HG03378 (cell line): ENCODE data around the gene ARHGAP8.
"Not testable (repeated sequence)": the region's sequence is repeated elsewhere in the genome, so short reads cannot be mapped to it uniquely, and the experiment has no call there.

Experiments used
- ATAC-seq: cut with Tn5 transposase; IDR thresholded peaks from one replicate; pipeline ENCODE4 v1.9.1; 2021; ENCODE audit warnings: mild to moderate bottlenecking, moderate library complexity; ENCODE audit not compliant: unreplicated experiment

The ARHGAP8 gene

DNA sequence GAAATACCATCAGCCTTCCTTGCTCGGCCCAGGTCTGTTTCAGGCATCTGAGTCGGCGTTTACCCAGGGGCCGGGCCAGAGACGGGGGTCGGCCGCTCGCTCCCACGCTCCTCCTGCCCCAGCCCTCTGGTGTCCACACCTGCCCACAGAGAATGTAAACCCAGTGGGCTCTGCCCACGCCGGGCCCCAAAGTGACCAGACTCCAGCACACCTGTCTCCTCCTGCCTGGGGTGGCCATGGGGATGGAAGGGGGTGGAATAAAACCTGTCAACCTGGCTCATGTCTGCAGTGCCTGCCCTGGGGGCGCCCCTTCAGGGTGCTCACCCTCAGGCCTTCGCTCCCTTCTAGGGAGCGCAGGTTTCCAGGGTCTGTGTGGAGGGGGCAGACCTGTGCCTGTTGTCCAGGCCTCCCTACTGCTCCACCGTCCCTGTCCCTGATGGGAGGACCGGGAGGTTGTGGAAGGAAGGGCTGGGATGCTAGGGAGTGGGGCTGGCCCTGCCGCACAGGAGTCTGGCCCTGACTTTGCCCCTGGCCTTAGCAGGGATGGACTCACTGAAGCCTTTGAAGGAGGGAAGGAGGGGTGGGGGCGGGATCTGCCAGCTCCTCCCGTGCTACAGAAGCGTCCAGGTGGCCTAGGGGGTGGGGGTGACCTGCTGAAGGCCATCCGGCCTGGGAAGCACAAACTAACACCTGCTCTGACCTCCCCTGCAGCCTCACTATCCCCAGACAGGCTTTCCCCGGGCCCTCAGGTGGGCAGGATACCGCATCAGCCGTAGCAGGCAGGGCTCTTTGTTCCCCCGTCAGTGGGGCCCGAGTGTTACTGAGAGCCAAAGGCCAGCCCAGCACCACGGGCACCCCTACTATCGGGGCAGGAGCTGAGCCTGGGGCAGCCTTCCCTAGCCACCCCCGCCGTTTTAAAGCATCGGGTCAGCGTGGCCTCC, 14.7 kb upstream of the ARHGAP8 start:
- ATAC-seq, result no peak

DNA sequence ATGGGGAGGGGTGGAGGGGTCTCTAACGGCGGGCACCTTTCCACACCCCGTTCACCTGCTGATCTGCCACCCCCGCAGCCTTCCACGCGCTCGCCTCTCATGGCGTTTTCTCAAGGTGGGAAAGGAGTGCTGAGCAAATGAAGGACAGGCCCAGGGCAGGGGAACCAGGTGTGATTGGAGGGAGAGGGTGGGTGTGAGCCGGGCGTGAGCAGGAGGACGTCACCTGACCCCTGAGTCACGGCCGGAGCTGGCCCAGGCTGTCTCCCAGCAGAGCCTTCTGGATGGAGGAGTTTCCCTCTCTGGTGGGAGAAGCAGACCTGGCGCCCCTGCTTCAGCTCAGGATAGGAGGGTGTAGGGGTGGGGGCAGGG, 14.0 kb upstream of the ARHGAP8 start:
- no peak for ATAC-seq

DNA sequence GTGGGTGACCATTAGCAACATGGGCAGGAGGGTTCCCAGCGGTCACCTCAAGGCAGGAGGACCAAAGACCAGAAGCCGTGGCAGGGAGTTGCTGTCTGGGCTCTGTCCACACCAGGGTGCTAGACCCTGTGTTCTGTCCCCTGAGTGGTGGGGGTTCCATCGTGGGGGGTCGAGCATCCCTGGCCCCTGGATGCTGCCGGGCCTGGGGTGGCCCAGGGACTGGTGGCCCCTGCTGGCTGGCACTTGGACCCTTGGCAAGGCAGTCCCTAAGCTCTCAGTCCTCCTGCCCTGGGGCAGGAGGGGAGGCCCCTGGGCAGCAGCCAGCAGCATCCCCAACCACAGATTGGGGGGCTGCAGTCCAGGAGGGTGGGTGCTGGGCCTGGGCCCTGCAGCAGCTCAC, 13.4 kb upstream of the ARHGAP8 start:
- ATAC-seq, result no peak

DNA sequence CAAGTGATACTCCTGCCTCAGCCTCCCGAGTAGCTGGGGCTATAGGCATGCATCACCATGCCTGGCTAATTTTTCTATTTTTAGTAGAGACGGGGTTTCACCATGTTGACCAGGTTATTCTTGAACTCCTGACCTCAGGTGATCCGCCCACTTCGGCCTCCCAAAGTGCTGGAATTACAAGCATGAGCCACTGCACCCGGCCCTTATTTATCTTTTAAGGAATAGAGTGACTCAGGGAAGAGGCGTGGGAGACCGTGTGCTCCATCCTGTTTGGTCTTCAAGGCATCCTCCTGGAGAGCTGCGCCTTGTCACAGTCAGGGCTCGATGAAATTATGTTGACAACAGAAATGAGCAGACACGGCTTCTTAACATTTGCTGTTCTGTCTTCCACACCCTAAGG, 12.7 kb upstream of the ARHGAP8 start:
- not testable (repeated sequence) for ATAC-seq

DNA sequence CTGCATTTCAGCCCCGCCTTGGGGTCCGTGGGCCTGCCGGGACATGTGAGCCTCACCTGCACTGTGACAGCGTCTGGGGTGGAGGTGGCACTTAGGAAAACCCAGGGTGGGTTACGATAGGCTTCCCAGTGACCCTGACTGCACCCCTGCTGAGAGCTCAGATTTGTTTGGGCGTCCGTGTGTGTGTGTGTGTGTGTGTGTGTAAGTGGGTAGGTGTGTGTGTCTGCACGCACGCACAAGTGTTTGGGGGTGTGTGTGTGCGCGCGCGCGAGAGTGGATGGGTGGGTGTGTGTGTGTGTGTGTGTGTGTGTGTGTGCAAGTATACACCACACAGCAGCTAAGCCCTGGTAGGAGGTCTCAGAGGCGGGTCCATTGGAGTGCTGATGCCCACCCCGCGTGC, 12.1 kb upstream of the ARHGAP8 start:
- ATAC-seq, result no peak

DNA sequence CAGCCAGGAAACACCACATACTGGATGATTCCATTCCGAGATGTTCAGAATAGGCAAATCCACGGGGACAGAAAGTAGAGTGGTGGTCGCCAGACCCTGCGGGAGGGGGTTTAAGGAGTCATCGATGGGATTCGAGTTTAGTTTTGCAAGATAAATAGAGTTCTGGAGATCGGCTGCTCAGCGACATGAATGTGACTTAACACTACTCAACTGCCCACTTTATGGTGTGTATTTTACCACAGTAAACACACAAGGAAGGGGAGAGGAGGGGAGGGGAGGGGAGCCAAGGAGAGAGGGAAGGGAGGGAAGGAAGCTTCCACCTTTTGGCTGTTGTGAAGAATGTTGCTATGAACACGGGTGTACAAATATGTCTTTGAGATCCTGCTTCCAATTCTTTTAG, 10.4 kb upstream of the ARHGAP8 start:
- no peak for ATAC-seq

DNA sequence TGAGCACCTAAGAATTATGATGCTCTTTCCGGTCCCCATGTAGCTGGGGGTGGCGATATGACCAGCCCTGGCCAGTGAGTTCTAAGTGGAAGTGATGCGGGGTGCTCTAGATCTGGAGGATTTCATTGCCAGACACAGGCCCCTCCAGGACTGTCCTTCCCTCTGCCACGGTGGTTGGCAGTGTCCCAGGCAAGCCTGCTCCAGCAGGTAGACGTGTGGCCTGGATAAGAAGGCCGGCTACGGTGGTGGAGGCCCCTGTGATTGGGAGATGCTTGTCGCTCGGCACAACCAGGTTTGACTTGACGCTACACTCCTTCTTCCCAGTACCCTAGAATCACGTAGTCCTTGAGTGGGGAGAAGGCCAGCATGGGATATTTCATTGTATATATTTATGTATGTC, 9.1 kb upstream of the ARHGAP8 start:
- no peak for ATAC-seq

DNA sequence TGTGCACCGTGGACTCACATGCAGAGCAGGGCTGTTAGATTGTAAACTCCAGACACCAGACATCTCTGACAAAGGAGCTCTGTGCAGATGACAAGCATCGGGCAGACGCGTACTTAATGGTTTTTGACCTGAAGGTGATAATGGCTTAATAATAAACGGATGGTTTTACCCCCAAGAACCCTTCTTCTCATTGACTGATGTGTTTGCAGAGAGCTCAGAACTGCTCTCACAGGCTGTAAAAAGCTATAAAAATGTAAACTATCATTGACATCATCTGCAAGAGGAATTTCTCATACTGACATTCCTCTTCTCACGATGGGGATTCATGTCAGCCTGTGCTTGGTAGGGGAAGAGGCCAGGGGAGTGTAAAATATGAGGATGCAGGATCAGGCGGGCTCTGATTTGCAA, 8.6 kb upstream of the ARHGAP8 start:
- no peak for ATAC-seq

DNA sequence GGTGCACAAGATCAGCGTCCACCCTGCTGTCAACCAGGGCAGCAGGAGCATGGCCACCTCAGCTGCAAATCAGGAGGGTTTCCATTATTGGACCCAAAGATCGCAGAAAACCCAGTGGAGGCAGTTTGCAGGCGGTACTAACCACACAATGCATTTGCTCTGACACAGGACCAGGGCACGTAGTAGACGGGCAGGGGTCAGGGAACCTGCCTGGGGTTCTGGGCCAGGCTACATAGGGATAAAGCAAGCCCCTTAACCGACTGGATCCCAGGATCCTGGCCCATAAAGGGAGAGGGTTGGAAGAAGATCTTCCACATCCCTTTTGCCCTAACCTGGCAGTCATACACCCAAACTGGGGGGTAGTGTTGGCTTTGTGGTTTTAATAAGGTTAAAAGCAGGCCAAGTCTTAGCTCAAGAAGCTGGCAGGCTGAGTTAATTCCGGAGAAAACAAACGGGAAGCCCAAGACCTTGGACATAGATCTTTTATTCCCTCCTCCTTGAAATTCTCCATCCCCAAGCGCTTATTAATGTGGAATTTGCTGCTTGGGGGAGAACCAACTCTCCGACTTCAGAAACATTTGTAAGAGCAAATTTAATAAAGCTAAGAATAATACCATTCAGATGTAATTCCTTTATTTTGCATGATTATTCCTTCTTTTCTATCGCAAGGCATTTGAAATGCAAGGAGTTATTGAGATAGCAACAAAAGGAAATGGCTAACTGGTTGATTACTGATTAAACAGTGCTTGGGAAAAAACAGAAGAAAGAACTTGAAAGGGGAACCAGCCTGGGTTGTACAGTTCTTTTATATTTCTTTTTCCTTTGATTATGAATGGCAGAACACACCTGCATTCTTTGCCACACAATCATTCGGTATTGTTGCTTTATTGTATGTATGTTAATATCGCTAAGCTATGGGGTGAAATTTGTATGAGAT, 6.3 kb upstream of the ARHGAP8 start:
- no peak for ATAC-seq

DNA sequence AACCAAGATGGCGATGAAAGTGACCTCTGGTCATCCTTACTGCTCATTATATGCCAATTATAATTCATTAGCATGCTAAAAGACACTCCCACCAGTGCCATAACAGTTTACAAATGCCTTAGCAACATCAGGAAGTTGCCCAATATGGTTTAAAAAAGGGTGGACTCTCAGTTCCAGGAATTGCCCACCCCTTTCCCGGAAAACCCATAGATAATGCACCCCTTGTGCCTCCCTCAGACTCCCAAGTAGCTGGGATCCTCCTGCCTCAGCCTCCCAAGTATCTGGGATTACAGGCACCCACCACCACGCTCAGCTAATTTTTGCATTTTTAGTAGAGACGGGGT, 4.6 kb upstream of the ARHGAP8 start:
- ATAC-seq, result not testable (repeated sequence)

DNA sequence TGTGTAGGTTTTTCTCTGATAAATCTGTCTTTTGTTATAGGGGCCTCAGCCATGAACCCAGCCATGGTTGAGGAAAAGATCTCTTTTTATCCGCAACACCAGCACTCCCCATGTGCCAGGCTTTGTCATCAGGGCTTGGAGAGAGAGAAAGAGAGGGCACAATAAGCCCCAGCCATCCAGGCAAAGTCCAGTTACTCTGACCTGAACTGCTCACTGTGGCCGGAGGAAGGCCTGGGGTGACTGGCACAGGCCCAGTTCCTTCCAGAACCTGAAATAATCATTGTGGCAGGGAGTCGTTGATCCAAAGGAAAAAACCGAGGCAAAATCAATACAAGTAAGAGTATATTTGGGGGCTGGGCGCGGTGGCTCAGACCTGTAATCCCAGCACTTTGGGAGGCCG, 3.9 kb upstream of the ARHGAP8 start:
- no peak for ATAC-seq

DNA sequence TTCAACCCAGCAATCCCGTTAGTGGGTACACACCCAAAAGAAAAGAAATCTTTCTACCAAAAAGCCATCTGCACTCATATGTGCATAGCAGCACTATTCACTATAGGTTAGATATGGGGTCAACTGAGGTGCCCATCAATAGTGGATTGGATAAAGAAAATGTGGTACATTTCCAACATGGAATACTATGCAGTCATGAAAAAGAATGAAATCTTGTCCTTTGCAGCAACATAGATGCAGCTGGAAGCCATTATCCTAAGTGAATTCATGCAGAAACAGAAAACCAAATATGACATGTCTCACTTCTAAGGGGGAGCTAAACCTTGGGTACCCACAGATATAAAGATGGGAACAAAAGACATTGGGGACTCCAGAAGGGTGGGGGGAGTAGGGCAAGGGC, 1.9 kb upstream of the ARHGAP8 start:
- no peak for ATAC-seq

DNA sequence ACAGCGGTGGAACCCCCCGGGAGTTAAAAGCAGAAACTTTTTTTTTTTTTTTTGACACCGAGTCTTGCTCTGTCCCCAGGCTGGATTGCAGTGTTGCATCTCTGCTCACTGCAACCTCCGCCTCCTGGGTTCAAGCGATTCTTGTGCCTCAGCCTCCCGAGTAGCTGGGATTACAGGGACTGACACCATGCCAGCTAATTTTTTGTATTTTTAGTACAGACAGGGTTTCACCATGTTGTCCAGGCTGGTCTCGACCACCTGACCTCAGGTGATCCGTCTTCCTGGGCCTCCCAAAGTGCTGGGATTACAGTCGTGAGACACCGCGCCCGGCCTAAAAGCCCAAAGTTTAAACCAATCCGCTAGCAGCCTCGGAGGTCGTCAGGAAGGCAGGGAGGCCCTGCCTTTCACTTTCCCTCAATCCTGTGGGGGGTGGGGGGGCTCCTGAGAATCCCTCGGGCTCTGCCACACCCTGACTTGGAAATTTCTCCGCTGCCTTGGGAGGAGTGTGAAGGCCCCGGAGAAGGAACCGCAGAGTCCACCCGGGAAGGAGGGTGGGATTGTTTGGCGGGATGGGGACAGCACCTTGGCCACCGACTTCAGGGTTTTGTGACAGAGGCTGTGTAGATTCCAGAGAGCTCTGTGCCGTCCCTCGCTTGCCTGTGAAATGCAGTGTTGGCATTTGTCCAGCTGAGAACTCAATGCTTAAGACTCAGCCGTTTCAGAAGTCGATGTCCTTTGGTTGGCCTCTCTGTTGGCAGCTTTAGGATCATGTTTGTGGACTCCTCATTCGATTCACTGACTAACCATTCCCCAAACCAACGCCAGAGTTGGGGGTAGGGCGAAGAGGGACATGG, 1.0 kb downstream of the ARHGAP8 start:
- ATAC-seq, result no peak

DNA sequence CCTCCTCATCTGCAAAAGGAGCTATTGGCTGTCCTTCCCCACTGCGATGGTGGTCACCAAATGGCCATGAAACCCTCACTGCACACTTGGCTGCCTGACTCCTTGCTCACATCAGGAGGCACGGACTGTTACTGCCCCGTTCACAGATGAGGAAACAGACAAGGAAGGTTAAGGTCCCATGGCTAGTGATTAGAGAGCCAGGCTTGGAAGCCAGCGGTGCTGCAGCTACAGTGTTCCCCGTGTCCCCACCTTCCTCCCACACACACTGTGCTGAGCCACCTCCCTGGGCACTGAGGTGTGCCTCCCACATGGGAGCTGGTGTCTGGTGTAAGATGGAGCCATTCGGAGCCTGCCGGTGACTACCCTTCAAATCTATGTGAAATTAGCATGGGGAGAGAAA, 2.6 kb downstream of the ARHGAP8 start:
- ATAC-seq, result no peak

DNA sequence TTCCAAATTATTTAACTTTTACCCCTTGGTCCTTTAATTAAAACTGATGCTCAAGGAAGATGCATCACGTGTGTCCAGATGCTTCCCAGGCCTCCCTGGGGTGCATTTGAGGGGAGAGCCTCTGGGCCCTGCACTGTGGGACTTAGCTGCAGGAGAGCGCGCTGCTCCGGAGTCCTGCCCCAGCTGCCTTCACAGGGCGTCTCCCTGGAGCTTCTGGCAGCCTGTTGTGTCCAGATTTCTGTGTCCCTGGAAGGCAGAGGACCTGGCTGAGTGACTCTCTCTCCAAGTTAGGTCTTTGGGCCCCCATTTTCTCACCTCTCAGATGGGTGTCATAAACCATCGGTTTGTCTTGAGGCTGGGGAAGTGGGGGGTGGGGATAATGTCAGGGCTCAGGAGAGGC, 3.0 kb downstream of the ARHGAP8 start:
- ATAC-seq, result no peak

DNA sequence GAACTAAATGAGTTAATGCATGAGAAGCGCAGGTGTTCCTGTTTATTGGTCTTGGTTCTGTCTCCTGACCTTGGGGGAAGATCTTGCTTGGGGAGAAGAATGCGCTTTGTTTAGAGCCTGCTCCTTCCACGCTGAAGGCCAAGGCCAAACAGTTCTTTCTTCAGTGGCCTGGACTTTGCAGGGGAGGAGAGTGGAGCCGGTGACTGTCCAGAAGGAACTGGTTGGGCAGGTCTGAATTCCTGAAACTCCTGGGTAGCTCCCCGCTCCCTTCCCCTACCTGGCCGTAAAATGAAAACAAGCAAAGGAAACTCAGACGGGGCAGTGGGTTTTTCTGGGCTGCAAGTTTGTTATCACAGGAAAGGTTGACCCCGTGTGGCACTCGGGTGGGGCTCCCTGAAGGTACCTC, 3.6 kb downstream of the ARHGAP8 start:
- no peak for ATAC-seq

DNA sequence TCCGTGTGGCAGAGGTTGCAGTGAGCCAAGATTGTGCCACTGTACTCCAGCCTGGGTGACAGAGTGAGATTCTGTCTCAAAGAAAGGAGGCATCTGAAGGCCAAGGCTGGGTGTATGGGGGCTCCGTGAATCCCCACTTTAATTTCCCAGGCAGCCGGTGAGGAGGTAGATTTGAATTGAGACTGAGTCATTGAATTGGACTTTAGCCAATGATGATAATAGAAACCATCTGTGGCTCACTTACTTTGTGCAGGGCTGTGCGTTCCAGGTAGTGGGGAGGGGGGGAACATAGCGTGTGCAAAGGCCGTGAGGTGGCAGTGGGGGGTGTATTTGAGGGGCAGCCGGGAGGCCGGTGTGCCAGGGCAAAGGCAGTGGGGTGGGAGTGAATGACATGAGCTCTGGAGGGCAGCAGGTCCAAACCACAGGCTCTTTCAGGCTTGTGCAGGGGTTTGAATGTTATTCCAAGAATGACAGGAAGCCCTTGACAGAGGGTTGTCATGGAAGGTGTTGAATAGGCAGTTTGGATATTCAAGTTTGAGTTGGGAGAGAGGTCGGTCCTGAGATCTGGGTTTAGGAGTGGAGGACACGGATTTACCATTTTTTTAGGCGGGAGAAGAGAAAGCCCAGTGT, 6.1 kb downstream of the ARHGAP8 start:
- ATAC-seq, result no peak

DNA sequence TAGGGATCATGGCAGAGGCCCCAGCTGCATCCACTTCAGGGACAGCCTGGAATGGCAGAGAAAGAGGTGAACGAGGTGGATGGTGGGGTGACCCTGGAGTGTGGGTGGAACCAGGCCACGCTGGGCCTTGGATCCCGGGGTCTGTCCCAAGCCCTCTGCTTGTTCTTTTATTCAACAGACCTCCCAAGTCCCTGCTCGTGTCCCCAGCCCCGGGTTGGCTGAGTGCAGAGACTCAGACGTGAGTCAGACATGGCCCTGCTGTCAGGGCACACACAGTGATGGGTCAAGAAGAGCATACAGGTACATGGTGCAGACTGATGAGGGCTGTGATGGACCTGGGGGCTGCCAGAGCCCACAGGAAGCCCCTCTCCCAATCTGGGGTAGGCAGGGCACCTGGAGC, 6.6 kb downstream of the ARHGAP8 start:
- ATAC-seq, result no peak

DNA sequence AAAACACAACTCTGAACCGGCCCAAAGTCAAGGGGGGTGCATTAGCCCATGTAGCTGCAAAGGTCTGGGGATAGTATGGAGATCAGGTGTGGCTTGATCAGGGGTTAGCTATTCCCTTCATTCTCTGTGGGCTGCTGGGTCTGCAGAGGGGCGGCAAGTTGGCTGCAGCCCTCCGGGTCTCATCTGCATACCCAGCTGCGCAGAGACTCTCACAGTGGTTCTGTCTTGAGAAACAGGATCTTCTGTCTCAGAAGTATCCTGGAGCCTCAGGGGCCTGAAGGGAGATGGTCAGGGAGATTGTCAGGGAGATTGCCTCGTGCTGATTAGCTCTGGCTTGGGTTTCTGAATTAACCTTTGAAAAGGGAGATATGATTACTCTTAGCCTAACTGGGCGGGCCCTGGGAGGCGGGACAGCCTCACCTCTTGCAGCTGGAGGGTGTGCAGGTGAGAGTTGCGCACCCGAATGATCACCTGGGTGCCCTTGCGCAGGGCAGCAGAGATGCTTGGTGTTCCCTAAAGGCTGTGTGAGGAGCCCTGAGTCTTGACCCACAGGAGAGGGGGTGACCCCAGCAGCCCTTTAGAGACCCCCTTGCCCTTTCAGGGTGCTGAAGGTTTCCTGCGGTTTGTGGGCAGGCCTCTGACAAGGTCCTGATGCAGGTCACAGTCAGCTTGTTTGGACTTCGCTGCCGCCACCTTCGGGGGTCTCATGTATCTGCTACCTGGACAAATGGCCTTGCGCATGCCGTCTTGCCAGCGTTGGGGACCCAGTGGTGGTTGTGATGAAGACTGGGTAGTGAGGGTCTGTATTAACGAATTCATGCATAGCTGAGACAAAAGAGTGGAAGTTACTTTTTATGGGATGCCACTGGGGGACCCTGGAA, 7.3 kb downstream of the ARHGAP8 start:
- ATAC-seq, result no peak

DNA sequence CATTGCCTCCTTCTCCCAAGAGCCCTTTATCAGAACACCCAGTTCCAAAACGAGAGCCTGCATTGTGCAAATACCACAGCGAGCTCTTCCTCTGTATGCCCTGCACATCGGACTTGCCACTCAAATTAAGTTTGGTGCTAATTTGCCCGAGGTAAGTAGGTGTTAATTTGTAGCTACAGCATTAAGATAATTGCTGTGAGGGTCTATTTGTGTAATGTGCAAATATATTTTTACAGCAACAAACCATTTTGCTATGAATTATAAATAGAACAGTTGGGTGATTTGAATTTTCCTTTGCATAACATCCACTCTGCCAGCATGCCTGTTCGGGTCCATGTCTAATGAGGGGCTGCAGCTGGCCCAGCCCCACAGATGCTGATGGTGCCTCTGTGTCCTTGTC, 8.1 kb downstream of the ARHGAP8 start:
- ATAC-seq, result no peak
